Hepatocyte (in vitro differentiated cells): ENCODE data around the gene GJA10. TPM values are rescaled to one million over a fixed set of nuclear protein-coding genes. Genes with fewer than 3 reads are reported as not detected.
"Not testable (repeated sequence)": the region's sequence is repeated elsewhere in the genome, so short reads cannot be mapped to it uniquely, and the experiment has no call there.

ENCODE experiments used
- DNase-seq: peaks from one replicate; pipeline ENCODE4 v3.0.0-alpha.2; 2016; ENCODE audit warnings: low spot score
- H2AFZ ChIP-seq: fragments of 200-600 bp; sonication (generic); 2 replicates; pipeline ENCODE4 v1.6.0; 2016; ENCODE audit warnings: antibody characterized with exemption, mild to moderate bottlenecking
- H3K27ac ChIP-seq: fragments of 200-600 bp; sonication (generic); 2 replicates; pipeline ENCODE4 v1.5.1; 2016; ENCODE audit warnings: mild to moderate bottlenecking
- H3K27me3 ChIP-seq: fragments of 200-600 bp; sonication (generic); 2 replicates; pipeline ENCODE4 v1.6.1; 2016
- H3K36me3 ChIP-seq: fragments of 200-600 bp; sonication (generic); replicated peaks from 2 replicates; pipeline ENCODE4 v1.5.1; 2016; ENCODE audit warnings: low read depth; ENCODE audit not compliant: insufficient read depth
- H3K4me1 ChIP-seq: fragments of 200-600 bp; sonication (generic); 2 replicates; pipeline ENCODE4 v1.5.1; 2016; ENCODE audit warnings: mild to moderate bottlenecking, moderate library complexity; ENCODE audit not compliant: insufficient read depth
- H3K4me2 ChIP-seq: fragments of 200-600 bp; sonication (generic); 2 replicates; pipeline ENCODE4 v1.6.0; 2016
- H3K4me3 ChIP-seq: fragments of 200-600 bp; sonication (generic); 2 replicates; pipeline ENCODE4 v1.5.1; 2016; ENCODE audit warnings: mild to moderate bottlenecking
- H3K79me2 ChIP-seq: fragments of 200-600 bp; sonication (generic); 2 replicates; pipeline ENCODE4 v1.6.0; 2017; ENCODE audit warnings: mild to moderate bottlenecking
- H3K9me2 ChIP-seq: fragments of 200-600 bp; sonication (generic); replicated peaks from 2 replicates; pipeline ENCODE4 v1.6.0; 2017; ENCODE audit warnings: mild to moderate bottlenecking; ENCODE audit not compliant: insufficient read depth
- H3K9me3 ChIP-seq: fragments of 200-600 bp; sonication (generic); 2 replicates; pipeline ENCODE4 v1.5.1; 2016; ENCODE audit warnings: low read depth, mild to moderate bottlenecking
- H4K20me1 ChIP-seq: fragments of 200-600 bp; sonication (generic); 2 replicates; pipeline ENCODE4 v1.6.0; 2016; ENCODE audit warnings: mild to moderate bottlenecking; ENCODE audit not compliant: insufficient read depth, poor library complexity, severe bottlenecking
- EZH2 ChIP-seq: fragments of 200-600 bp; sonication (generic); IDR thresholded peaks from 2 replicates; pipeline ENCODE4 v1.6.1; 2016; ENCODE audit warnings: antibody characterized with exemption, mild to moderate bottlenecking, borderline replicate concordance
- EZH2phosphoT487 ChIP-seq: fragments of 200-600 bp; sonication (generic); IDR thresholded peaks from one replicate; pipeline ENCODE4 v1.6.1; 2018; ENCODE audit warnings: antibody characterized with exemption, mild to moderate bottlenecking, low read depth, moderate library complexity; ENCODE audit not compliant: unreplicated experiment, severe bottlenecking
- WGBS: methylation state at CpG from one replicate; pipeline ENCODE4 v1.1.6; 2016; ENCODE audit warnings: low lambda C conversion rate; ENCODE audit errors: missing lambda C conversion rate; 5-methylcytosine and 5-hydroxymethylcytosine counted together
- polyA plus RNA-seq: library from polyadenylated mRNA; unstranded; fragments of >200 nt; fragmentation: Nextera tagmentation; extraction: Ambion mirVana; gene quantifications from 2 replicates; pipeline ENCODE4 v1.2.1, GENCODE V29; 2016
- total RNA-seq: library from RNA; depleted of rRNA; stranded (reverse); fragments of >200 nt; gene quantifications from 2 replicates; pipeline ENCODE4 v1.2.3, GENCODE V29; 2014
- TF ChIP-seq, protein P1 (sequence below): fragments of 200-600 bp; sonication (generic); IDR thresholded peaks from 2 replicates; pipeline ENCODE4 v1.5.1; 2016; ENCODE audit warnings: antibody characterized with exemption, mild to moderate bottlenecking; ENCODE audit not compliant: poor library complexity

GJA10 gene
- total RNA-seq (0.24 TPM in 1 of 2 replicates, not detected in the other), polyA plus RNA-seq (not detected in 2 replicates)

GRCh38 chr6:89894169-89894568 is at the start of gene GJA10:
Gene GJA10, plus strand, starts transcription at chr6:89894469. Its CDS starts 0 bp downstream, at chr6:89894469.
- H3K9me2 ChIP-seq, result no peaks in the 10 kb centered on the region
- H3K27ac ChIP-seq, result no peak within 1 kb of the TSS
- H3K9me3 ChIP-seq, result no peaks in the 10 kb centered on the region
- H2AFZ ChIP-seq, result no peak within 1 kb of the TSS
- H3K27me3 ChIP-seq, result no peaks in the 10 kb centered on the region
- H3K36me3 ChIP-seq, result no peaks in the 10 kb centered on the region
- no peak within 1 kb of the TSS for H3K4me2 ChIP-seq
- no peaks in the 10 kb centered on the region for H4K20me1 ChIP-seq
- WGBS, result 95% methylated on average over 1 of the region's 1 CpG
- no peaks in the 10 kb centered on the region for H3K79me2 ChIP-seq
- peaks cover 4% of the 10 kb centered on the region for H3K4me1 ChIP-seq
- H3K4me3 ChIP-seq, result no peak within 1 kb of the TSS
- DNase-seq, result no peak
- TF ChIP-seq EZH2, result no peak
- no peak for TF ChIP-seq EZH2phosphoT487
- TF ChIP-seq, protein P1, sequence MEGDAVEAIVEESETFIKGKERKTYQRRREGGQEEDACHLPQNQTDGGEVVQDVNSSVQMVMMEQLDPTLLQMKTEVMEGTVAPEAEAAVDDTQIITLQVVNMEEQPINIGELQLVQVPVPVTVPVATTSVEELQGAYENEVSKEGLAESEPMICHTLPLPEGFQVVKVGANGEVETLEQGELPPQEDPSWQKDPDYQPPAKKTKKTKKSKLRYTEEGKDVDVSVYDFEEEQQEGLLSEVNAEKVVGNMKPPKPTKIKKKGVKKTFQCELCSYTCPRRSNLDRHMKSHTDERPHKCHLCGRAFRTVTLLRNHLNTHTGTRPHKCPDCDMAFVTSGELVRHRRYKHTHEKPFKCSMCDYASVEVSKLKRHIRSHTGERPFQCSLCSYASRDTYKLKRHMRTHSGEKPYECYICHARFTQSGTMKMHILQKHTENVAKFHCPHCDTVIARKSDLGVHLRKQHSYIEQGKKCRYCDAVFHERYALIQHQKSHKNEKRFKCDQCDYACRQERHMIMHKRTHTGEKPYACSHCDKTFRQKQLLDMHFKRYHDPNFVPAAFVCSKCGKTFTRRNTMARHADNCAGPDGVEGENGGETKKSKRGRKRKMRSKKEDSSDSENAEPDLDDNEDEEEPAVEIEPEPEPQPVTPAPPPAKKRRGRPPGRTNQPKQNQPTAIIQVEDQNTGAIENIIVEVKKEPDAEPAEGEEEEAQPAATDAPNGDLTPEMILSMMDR, result no peak

- H3K9me2 ChIP-seq, H3K27ac ChIP-seq, H4K20me1 ChIP-seq, H3K4me3 ChIP-seq, H2AFZ ChIP-seq, H3K9me3 ChIP-seq, H3K4me2 ChIP-seq, H3K36me3 ChIP-seq, H3K27me3 ChIP-seq, DNase-seq, H3K4me1 ChIP-seq: not testable (repeated sequence)
- 99% methylated on average over 5 of the region's 5 CpGs for WGBS
- peaks cover 31% of the 10 kb centered on the region for H3K79me2 ChIP-seq
Observed at GRCh38 chr6:89847513-89847912, 46.8 kb upstream of the GJA10 start.

GRCh38 chr6:89853068-89853467 is 41.2 kb upstream of the GJA10 start:
- no peak overlapping the region for H2AFZ ChIP-seq
- no peaks in the 10 kb centered on the region for H3K27me3 ChIP-seq
- no peaks in the 10 kb centered on the region for H3K9me2 ChIP-seq
- no peaks in the 10 kb centered on the region for H3K36me3 ChIP-seq
- H3K4me2 ChIP-seq, result no peak overlapping the region
- no peak for DNase-seq
- no peaks in the 10 kb centered on the region for H3K4me1 ChIP-seq
- H3K9me3 ChIP-seq, result no peaks in the 10 kb centered on the region
- TF ChIP-seq, protein P1, result no peak
- TF ChIP-seq EZH2 (no peak), EZH2phosphoT487 (no peak)
- H3K4me3 ChIP-seq, result no peak overlapping the region
- no peaks in the 10 kb centered on the region for H4K20me1 ChIP-seq
- peaks cover 6% of the 10 kb centered on the region for H3K79me2 ChIP-seq
- no peak overlapping the region for H3K27ac ChIP-seq
- 93% methylated on average over 1 of the region's 1 CpG for WGBS

DNA sequence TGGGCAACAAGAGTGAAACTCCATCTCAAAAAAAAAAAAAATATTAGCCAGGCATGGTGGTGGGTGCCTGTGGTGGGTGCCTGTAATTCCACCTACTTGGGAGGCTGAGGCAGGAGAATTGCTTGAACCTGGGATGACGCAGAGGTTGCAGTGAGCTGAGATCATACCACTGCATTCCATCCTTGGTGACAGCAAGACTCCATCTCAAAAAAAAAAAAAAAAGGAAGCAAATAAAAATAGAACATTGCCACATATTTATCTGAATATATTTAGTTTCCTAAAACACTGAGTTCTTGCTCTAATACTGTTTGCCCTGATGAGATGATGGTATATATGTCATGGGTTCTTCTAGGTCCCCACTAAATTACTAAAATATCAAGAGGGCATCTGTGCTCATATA is 36.2 kb upstream of the GJA10 start:
- Histone ChIP-seq H3K27ac (no peak overlapping the region), H3K4me1 (no peaks in the 10 kb centered on the region), H3K27me3 (no peaks in the 10 kb centered on the region), H3K4me3 (no peak overlapping the region), H3K9me3 (no peaks in the 10 kb centered on the region), H3K36me3 (no peaks in the 10 kb centered on the region), H4K20me1 (no peaks in the 10 kb centered on the region), H3K4me2 (no peak overlapping the region), H3K9me2 (no peaks in the 10 kb centered on the region), H2AFZ (no peak overlapping the region), H3K79me2 (no peaks in the 10 kb centered on the region)
- no peak for DNase-seq
- WGBS, result no CpG with 5 or more reads among the region's 1 CpG
- TF ChIP-seq EZH2, result no peak
- TF ChIP-seq, protein P1, result no peak
